GM10847 (cell line): ENCODE data around the gene TRIM54.

Experiments
- POLR2A ChIP-seq: IDR thresholded peaks from 2 replicates; pipeline ENCODE4 v1.6.1; 2011; ENCODE audit not compliant: insufficient read length; ENCODE audit errors: extremely low read depth

Gene TRIM54

DNA sequence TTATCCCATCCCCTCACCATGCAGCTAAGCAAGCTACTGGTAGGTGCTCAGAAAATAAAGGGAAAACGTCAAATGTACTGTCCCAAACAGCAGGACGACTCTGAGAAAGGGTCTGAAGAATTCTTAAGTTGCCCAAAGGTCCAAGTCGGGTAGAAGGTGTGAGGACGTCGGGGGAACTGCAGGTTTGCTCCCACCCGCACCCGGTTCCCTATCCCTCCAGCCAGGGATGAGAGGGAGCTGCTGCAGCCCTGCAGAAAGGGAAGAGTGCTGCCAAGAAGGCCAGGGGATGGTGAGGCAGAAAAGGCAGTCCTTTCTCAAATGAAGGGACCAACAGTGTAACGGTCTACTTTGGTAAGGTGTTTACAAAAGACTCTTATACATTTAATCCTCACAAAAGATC lies 32.9 kb downstream of the TRIM54 start:
- TF ChIP-seq POLR2A, result no peak

DNA sequence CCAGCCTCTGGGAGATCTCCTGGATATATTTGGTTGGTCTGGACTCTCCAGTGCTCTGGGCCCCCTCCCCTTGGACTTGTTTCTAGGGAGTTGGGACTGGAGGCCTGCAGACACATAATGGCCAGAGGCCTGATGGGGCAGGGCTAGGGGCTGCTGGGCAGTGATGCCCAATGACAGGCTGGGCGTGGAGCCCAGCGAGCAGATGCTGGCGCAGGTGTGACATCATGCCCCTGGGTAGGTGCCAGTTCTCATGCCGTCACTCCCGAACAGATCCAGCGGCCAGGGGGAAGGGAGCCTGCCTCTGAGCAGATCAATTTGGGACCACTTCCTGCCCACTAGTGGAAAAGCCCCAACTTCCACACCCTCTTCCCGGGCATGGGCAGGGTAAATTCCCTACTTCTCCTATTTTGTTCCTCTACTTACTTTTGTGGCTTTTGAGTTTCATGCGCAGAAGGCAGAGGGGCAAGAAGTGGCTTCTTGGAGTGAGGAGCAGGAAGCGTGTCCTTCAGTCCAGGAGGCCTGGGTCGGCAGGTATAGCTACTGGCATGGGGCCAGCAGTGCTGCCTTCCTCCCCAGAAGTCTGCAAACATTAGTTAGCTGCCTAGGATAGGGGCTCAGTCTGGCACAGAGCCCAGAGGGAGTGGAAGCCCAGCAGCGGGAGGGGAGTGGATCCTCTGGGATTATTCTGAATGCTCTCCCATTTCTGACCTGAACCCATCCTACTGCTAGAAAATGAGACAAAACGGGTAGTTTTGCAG lies 34.6 kb downstream of the TRIM54 start:
- no peak for TF ChIP-seq POLR2A

GRCh38 chr2:27320958-27321543 lies 38.8 kb downstream of the TRIM54 start:
- TF ChIP-seq POLR2A, result no peak

- TF ChIP-seq POLR2A, result no peak
Measured at GRCh38 chr2:27322301-27322765, 40.1 kb downstream of the TRIM54 start.

GRCh38 chr2:27322766-27323595 lies 40.8 kb downstream of the TRIM54 start, which contains the start of gene MPV17:
Gene MPV17, minus strand, starts transcription at chr2:27323097. Its CDS starts 580 bp downstream, at chr2:27322517.
- TF ChIP-seq POLR2A, result peak; percentile 81

DNA sequence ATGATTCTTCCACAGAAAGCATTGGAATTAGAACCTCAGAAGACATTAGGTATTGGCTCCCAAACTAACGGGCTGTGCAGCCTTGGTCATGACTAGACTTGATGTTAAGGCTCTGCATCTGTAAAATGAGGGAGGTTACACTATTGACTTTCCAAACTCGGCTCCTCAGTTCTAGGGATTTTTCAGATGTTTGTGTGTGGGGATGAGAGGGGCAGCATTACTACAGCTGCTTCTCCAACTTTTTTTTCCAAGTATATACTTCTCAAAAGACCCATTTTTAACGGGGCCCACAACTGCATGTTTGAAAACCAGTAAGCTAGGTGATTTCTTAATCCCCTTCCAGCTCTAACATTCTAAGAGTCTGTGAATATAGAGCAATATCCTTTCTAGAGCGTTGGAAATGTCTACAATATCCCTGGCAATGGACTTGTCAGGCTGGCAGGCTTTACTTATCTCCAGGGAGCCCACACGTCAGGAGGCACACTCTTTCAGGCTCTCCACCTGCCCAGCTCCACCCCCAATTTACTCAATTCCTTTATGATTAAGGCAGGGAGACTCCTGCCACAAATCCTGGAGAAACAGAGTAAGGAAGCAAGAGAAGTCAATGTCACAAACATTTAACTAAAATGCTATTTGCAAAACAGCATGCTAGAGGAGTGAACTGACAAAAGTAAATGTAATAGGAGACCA lies 41.5 kb downstream of the TRIM54 start:
- no peak for TF ChIP-seq POLR2A

- TF ChIP-seq POLR2A, result no peak
Measured at GRCh38 chr2:27324720-27325119, 42.5 kb downstream of the TRIM54 start.

DNA sequence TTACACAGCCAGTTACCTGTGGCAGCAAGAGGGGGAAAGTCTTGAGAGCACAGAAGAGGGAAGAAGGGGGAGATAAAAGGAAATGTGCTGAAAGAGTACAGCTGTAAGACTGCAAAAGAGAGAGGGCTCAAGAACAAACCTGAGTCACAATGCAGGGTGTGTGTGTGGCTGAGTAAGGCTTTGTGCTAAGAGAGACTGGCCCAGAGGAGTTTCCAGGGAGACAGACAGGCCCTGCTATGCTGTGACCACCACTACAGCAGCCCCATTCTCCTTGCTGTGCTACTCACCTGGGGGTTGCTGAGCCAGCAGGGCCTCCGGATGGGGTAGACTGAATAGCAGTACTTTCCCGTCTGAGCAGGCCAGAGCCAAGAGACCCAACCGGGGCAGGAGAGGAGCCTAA lies 53.1 kb downstream of the TRIM54 start:
- no peak for TF ChIP-seq POLR2A

- no peak for TF ChIP-seq POLR2A
Measured at GRCh38 chr2:27336173-27336572, 53.9 kb downstream of the TRIM54 start.

GRCh38 chr2:27347641-27348040 lies 65.4 kb downstream of the TRIM54 start:
- TF ChIP-seq POLR2A, result no peak

DNA sequence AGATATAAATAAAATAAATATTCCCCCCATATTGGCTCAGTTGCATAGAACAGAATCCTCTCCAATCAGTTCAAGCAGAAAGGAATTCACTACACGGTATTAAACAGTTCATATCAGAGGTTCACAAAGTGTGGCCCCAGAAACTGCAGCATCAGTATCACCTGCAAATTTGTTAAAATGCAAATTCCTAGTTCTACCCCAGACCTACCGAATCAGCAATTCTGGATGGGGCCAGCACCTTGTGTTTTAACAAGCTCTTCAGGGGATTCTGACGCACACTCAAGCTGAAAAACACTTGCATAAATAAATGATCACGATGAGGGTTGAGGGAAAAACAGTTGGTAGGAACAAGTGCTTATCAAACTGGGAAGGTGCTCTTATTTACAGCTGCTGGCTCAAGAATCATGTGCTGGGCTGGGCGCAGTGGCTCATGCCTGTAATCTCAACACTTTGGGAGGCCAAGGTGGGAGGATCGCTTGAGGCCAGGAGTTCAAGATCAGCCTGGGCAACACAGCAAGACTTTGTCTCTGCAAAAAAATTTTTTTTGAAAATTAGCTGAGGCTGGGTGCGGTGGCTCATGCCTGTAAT lies 68.0 kb downstream of the TRIM54 start:
- TF ChIP-seq POLR2A, result no peak

GRCh38 chr2:27351802-27352598 lies 69.8 kb downstream of the TRIM54 start:
- no peak for TF ChIP-seq POLR2A

- TF ChIP-seq POLR2A, result no peak
Measured at GRCh38 chr2:27353762-27354596, 71.8 kb downstream of the TRIM54 start.
